NCI-H2081 treated with DMSO at 0.1 percent for 48 hours (cell line): Measurements from ENCODE around the gene HDHD3.
A peak's percentile ranks its signal among the peaks of the same experiment; 100 is the strongest.
"Not testable (repeated sequence)": the region's sequence is repeated elsewhere in the genome, so short reads cannot be mapped to it uniquely, and the experiment has no call there.

Experiments
- DNase-seq: peaks from one replicate; lab custom pipeline; 2025; lab: John Stamatoyannopoulos, UW

The HDHD3 gene

DNA sequence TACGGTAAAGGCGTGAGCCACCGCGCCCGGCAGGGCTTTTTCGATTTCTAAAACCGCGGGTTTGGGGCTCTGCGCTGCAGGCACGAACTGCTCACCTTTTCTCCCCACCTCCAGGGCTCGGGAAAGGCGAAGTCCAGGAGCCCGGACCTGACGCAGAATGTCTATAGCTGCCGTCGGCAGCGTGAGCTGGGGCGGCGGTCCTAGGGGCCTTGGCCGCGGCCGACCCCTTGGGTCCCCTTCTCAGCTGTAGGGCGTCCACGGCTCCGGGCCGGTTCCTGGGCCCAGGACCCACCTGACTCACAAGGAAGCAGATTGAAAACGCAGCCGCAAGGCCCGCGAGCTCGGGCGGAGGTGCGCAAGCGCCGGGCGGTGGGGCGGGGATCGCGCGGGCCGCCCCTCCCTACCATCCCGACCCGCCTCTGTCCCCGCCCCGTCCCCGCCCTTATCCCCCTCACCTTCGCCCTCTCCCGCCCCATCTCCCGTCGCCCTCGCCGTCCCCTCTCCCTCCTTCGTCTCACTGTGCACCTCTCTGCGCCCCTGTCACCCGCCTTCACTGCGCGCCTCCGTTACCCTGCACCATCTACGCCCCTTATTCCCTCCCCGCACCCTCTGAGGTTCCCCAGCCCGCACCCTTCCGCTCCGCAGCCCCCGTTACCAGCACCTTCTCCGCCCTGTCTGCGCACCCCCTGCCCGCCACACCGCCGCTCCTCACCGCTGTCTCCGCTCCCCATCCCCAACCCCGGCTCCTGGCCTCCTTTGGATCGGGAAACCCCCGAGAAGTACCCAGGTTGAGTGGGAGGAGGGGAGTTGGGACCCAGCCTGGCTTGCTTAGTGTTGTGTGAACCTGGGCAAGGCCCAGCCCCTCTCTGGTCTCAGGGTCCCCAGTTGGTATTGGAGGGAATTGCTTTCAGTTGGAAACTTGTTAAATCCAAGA lies at the start of gene HDHD3:
Gene HDHD3, minus strand, starts transcription at position 353 of the 934 bp plus-strand sequence. CDS start 2,632 bp downstream, outside the sequence.
- no peak for DNase-seq

GRCh38 chr9:113425072-113425471 lies 48.3 kb upstream of the HDHD3 start:
- DNase-seq: no peak

DNA sequence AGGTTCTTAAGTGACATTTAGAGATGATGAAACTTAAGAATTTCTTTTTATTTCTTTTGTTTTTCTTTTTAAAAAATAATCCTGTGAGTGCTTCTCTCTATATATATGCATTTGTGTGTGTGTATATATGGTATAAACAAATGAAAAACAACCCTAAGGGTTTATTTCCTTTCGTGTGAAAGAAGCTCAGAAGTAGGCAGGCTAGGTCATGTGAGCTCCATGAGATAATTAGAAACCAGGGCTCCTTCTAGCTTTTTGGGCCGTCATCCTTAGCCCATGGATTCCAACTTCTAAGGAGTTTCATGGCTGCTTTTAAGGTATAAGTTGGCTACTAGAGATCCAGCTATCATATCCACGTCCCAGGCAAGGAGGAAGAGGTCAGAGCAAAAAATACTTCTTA lies 44.9 kb upstream of the HDHD3 start:
- DNase-seq: no peak

DNA sequence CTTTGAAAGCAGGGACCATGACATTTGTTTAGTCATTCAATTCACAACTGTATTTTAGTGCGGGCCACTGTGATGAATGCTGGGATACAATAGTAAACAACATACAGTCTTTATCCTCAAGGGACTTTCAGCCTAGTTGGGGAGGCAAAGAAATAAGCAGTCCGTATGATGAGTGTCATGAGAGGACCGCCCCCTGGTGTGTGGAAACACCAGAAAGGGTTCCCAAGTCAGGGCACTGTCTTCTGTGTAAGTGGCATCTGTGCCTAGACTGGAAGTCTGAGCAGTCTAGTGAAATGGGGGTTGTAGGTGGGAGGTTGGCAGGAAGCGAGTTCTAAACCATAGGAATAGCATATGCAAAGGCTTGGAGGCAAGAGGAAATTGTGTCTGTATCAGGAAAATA lies 40.6 kb upstream of the HDHD3 start:
- no peak for DNase-seq

DNA sequence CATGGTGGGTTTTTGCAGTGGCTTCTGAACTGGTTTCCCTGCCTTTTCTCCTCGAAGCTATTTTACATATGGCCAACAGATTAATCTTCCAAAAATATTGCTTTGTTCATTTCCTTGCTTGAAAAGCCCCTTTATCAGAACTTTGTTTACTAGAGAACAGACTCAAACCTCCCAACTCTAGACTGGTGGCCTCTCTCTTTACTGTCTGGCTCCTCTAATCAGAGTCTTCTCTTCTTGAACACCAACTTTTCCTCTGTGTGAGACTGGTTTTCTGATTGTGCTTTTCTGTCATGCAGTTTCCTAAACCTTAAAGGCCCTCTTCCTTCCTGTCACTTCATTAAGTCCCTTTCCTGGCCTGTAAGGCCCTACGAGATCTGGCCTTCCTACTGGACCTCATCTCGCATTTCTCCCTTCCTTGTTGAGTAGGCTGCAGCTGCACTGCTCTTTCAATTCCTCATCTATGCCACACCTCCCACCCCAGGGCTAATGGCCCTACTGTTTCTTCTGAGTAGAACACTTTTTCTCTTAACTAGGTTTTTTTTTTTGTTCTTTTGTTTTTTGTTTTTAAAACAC lies 39.4 kb upstream of the HDHD3 start:
- no peak for DNase-seq

DNA sequence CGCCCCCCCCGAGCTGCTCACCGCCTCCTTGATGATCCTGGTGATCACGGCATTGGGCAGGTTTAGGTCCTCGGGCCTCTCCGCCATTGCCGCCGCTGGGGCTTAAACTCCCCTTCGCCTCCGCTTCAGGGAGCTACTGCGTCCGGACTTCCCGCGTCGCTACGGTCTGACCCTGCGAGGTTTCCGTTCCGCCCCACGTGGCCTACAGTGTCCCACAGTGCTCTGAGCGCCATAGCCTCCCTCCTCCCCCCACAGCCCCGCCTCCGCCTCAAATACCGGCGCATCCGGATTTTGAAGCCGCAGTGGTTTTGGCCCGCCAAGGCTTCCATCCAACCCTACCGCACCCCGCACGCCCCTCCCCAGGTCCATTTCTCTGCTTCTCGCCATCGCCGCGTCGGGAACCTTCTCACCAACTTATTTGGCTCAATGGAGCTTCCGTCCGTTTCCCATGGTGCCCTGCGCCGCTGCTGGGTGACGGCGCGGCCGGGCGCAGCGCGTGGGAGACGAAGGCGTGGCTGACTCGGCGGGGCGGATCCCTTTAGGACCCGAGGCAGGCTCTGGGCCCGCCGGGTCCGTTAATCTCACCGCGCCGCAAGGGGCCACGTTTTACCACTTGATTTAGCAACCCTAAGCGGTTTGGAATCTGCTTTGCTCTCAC lies 33.5 kb upstream of the HDHD3 start, which contains the start of the genes C9orf43 and POLE3:
Gene C9orf43, plus strand, starts transcription at position 541 of the 658 bp plus-strand sequence. CDS start 2,747 bp downstream, outside the sequence.
Gene POLE3, minus strand, starts transcription at position 469 of the 658 bp plus-strand sequence. Its CDS starts 382 bp downstream, at position 87.
- DNase-seq: peak; percentile 63

GRCh38 chr9:113409883-113410206 lies 33.1 kb upstream of the HDHD3 start:
- DNase-seq: no peak

DNA sequence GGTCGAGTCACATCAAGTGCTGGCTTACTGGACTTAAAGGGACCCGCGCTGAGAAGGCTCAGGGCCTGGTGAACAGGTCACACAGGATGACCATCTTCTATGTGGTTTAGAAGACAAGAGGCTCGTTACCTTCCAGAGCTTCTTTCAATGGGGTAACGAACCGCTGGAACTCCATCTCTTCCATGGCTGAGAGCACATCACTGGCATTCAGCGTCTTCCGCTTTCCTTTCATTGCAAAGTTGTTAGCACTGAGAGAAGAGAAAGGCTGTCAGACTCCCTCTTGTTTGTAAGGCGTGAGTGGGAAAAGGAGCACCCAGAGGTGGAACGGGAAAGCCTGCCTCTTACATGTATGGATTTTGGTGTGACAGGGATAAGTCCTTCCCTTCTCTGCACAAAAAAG lies 32.7 kb upstream of the HDHD3 start:
- DNase-seq: no peak

GRCh38 chr9:113406873-113407511 lies 30.2 kb upstream of the HDHD3 start:
- DNase-seq: peak; percentile 9

- not testable (repeated sequence) for DNase-seq
Measured at GRCh38 chr9:113406353-113406752, 29.6 kb upstream of the HDHD3 start.

GRCh38 chr9:113403646-113404045 lies 26.9 kb upstream of the HDHD3 start:
- DNase-seq: no peak

- peak; percentile 77 for DNase-seq
Measured at GRCh38 chr9:113401027-113401792, 24.4 kb upstream of the HDHD3 start, which contains the start of gene ALAD. TSS of gene ALAD (minus strand) at chr9:113401284. CDS start at chr9:113393559, 7,725 bp downstream.

- DNase-seq: no peak
Measured at GRCh38 chr9:113399646-113400200, 22.9 kb upstream of the HDHD3 start.

GRCh38 chr9:113398796-113399195 lies 22.0 kb upstream of the HDHD3 start:
- no peak for DNase-seq

DNA sequence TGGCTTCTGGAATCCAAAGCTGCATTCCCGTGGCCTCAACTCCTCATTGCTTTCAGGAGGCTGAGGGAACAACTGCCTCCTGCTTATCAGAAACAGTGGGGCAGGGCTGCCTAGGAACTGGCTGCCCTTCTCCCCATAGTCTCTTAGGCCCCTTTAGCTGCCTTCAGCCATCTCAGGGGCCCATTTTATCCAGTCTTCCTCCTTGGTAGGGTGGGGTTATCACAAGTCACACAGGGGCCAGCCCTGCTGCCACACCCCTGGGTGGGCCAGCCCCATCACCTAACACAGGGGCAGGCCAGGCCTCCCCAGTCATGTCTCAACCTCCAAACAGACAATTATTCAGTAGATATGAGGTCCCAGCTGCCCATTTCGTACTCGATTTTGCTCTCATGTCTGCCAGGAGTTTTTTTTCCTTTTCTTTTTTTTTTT lies 20.4 kb upstream of the HDHD3 start:
- DNase-seq: no peak

DNA sequence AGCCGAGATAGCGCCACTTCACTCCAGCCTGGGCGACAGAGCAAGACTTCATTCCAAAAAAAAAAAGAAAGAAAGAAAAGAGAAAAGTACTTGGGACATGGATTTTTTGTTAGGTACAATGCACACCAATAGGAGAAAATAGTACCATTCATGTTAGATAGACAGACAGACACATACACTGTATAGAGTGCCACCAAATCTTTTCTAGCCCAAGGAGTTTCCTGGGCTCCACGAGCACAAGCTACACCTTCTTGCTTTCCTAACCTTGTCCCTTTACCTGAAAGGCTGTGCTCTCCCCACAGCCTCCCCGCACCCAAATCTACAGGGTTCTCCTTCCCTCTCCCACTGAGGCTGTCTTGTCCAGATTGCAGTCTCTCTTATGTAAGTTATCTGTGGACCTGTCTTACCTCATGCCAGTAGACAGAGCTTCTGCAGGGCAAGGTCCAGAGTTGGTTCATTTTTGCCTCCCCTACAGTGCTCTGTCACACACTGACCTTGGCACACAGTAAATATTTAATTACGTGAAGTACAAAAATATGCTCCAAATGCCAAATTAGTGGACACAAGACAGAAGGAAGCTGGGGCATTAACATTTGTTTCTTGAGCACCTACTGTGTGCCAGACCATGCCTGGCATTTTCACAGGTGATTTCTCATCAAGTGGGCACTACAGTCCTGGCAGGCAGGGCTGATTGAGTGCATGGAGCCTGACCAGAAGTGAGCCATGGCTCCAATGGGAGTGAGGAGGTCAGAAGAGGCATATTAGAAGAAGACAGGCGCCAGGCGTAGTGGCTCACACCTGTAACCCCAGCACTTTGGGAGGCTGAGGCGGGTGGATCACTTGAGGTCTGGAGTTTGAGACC lies 18.4 kb upstream of the HDHD3 start:
- no peak for DNase-seq

DNA sequence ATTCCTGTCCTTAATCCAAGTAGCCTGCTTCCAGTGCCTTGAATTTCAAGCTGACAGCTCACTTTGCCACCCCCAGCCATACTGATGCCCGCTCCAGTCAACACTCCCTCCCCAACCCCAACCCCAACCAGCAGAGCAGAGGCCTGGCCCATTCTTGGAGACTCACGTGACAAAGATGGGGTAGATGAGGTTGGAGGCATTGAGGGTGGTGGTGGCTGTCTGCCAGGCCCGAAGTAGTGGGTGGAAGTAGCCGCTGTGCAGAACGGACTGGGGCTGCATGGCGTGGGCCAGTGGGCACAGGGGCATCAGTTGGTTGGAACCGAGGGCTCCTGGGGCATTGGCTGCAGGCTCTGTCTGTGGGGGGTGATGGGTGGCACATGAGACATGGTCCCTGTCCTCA lies 16.5 kb upstream of the HDHD3 start:
- no peak for DNase-seq

GRCh38 chr9:113391917-113392316 lies 15.1 kb upstream of the HDHD3 start:
- no peak for DNase-seq

GRCh38 chr9:113390192-113390960 lies 13.6 kb upstream of the HDHD3 start:
- no peak for DNase-seq
